GM21576 (cell line): ENCODE measurements around the gene ZNF625.
"Not testable (repeated sequence)": the region's sequence is repeated elsewhere in the genome, so short reads cannot be mapped to it uniquely, and the experiment has no call there.

Experiments
- ATAC-seq: cut with Tn5 transposase; IDR thresholded peaks from one replicate; pipeline ENCODE4 v1.9.1; 2021; ENCODE audit warnings: mild to moderate bottlenecking, moderate library complexity; ENCODE audit not compliant: unreplicated experiment

The ZNF625 gene

DNA sequence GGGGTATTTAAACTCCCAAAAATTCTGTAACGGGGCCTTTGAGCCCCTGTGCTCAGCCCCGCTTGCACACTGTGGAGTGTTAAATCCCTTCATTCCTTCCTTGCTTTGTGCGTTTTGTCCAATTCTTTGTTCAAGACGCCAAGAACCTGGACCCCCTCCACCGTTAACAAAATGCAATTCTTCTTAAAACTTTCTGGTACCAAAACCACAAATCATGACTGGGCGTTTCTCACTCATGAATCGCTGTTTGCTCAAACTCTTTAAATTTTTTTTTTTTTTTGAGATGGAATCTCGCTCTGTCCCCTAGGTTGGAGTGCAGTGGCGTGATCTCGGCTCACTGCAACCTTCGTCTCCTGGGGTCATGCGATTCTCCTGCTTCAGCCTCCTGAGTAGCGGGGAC lies 17.3 kb downstream of the ZNF625 start:
- no peak for ATAC-seq

- ATAC-seq, result no peak
These were observed 19.2 kb downstream of the ZNF625 start for GRCh38 chr19:12137221-12137940.

DNA sequence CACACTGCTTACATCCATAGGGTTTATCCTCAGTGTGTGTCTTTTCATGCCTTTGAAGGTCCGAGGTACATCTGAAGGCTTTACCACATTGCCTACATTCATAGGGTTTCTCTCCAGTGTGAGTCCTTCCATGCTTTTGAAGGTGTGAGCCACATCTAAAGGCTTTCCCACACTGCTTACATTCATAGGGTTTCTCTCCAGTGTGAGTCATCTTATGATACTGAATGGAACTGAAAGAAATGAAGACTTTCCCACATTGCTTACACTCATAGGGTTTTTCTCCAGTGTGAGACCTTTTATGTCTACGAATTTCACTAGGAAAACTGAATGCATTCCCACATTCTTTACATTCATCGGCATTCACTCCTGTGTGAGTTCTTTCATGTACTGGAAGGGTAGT lies 23.5 kb downstream of the ZNF625 start:
- ATAC-seq, result no peak

DNA sequence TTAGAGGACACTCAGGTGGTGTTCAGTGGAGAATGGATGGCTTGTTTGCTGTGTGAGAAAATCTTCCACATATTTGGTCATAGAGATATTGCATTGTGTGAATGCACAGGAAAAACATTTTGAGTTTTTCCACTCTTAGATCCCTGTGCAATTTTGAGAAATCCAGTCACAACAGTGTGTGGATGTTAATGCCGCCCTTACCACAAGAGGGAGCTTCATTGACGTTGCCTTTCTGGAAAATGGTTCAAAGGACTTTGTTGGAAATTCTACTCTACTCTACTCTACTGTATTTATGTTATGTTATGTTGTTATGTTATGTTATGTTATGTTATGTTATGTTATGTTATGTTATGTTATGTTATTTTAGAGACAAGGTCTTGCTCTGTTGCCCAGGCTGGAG lies 29.8 kb downstream of the ZNF625 start:
- ATAC-seq, result no peak

- ATAC-seq, result no peak
These were observed 39.1 kb downstream of the ZNF625 start for GRCh38 chr19:12117201-12117970.

DNA sequence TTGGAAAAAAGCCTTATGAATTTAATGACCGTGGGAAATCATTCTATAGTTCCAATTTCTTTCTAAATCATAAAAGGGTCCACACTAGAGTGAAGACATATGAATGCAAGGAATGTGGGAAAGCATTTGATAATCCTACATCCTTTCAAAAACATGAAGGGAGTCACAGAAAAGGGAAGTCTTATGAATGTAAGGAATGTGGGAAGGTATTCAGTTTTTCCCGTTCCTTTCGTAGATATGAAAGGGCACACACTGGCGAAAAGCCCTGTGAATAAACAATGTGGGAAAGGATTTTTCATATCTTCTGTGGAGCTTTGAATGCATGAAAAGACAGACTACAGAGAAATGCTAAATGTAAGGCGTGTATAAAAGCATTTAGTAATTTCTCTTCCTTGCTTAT lies 43.4 kb downstream of the ZNF625 start:
- no peak for ATAC-seq

DNA sequence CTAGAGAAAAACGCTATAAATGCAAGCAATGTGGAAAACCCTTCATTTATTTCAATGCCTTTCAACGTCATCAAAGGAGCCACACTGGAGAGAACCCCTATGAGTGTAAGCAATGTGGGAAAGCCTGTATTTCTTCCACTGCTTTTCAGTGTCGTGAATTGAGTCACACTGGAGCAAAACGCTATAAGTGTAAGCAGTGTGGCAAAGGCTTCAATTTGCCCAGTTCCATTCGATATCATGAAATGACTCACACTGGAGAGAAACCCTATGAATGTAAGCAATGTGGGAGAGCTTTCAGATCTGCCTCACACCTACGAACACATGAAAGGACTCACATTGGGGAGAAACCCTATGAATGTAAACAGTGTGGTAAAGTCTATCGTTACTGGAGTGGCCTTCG lies 43.8 kb downstream of the ZNF625 start:
- ATAC-seq, result no peak

DNA sequence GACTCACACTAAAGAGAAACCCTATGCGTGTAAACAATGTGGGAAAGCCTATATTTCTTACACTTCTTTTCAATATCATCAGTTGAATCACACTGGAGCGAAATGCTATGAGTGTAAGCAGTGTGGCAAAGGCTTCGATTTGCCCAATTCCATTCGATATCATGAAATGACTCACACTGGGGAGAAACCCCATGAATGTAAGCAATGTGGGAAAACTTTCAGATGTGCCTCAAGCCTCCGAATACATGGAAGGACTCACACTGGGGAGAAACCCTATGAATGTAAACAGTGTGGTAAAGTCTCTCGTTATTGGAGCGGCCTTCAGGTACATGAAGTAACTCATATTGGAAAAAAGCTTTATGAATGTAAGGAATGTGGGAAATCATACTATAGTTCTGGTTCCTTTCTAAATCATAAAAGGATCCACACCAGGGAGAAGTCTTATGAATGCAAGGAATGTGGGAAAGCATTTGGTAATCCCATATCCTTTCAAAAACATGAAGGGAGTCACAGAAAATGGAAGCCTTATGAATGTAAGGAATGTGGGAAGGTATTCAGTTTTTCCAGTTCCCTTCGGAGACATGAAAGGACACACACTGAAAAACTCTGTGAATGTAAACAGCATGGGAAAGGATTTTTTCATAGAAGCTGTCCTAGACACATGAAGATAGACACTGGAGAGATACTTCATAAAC lies 44.4 kb downstream of the ZNF625 start:
- ATAC-seq, result no peak

DNA sequence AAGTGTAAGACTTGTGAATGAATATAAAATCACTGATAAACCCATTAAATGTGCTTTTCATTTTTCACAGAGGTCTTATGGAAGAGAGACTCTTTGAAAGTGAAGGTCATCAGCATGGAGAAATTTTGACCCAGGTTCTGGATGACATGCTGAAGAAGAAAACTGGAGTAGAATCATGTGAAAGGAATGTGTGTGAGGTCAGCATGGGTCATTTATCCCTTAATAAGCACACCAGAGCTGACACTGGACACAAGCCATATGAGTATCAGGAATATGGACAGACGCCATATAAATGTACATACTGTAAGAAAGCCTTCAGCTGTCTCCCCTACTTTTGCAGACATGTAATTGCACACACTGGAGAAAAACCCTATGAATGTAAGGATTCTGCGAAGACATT lies 45.4 kb downstream of the ZNF625 start:
- ATAC-seq, result no peak

- not testable (repeated sequence) for ATAC-seq
These were observed 52.6 kb downstream of the ZNF625 start for GRCh38 chr19:12103909-12104308.

GRCh38 chr19:12098040-12098439 lies 58.5 kb downstream of the ZNF625 start:
- no peak for ATAC-seq

DNA sequence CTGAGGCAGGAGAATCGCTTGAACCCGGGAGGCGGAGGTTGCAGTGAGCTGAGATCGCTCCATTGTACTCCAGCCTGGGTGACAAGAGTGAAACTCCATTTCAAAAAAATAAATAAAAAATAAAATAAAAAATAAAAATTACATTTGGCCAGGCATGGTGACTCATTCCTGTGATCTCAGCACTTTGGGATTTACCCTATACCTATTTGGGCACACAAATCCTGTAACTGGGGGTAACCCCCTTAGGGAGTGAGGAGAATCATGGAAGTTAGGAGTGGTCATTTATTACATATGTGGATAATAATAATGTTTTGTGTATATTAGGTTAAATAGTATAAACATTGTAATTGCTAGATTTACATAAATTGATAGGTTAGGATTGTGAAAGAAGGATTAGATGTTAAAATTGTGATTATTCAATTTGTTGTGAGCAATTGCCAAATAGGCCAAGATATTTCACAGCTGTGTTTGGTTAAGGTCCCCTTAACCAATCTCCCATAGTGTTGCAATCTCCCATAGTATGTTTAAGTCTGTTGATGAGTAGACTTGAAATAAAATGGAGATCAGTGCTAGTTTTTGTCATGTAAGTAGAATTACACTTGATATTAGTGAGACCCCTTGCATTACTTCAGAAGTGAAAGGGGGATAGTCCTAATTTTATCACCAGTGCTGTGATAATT lies 61.3 kb downstream of the ZNF625 start:
- ATAC-seq, result no peak
